Mammary epithelial cell (primary cell): ENCODE measurements around the gene NR2C2AP.

Source experiments
- EZH2 ChIP-seq: IDR thresholded peaks from 2 replicates; pipeline ENCODE4 v1.6.1; 2012; ENCODE audit warnings: low read length, inconsistent platforms, borderline replicate concordance
- TF ChIP-seq, protein P1 (sequence below), 2 donors: IDR thresholded peaks in 1 of 2; conservative IDR thresholded peaks in 1 of 2; 2 replicates each; pipeline ENCODE4 v1.5.1; 2011 to 2012; ENCODE audit warnings: inconsistent platforms in 2 of 2, low read length in 2 of 2, mild to moderate bottlenecking in 2 of 2, control low read depth in 1 of 2, low read depth in 1 of 2; ENCODE audit not compliant: insufficient read depth in 1 of 2; ENCODE audit errors: extremely low read depth in 1 of 2

DNA sequence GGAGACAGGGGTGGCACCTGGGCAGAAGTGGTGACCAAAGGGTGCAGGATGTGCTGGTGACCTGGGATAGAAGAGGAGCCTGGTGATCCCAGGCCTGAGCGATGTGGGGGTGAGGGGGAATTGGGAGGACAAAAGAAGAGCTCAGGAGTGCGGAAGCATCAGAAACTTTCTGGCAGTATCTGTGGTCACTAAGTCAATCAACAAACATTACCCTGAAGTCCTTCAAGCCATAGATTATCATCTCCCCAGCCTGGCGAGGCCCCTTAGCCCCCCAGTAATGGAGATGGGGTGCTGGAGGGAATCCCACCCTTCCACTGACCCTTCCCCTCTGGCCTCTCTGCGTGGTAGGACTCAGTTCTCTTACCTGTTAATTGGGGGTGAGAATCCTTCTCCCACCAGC, 43.7 kb downstream of the NR2C2AP start:
- TF ChIP-seq, protein P1, sequence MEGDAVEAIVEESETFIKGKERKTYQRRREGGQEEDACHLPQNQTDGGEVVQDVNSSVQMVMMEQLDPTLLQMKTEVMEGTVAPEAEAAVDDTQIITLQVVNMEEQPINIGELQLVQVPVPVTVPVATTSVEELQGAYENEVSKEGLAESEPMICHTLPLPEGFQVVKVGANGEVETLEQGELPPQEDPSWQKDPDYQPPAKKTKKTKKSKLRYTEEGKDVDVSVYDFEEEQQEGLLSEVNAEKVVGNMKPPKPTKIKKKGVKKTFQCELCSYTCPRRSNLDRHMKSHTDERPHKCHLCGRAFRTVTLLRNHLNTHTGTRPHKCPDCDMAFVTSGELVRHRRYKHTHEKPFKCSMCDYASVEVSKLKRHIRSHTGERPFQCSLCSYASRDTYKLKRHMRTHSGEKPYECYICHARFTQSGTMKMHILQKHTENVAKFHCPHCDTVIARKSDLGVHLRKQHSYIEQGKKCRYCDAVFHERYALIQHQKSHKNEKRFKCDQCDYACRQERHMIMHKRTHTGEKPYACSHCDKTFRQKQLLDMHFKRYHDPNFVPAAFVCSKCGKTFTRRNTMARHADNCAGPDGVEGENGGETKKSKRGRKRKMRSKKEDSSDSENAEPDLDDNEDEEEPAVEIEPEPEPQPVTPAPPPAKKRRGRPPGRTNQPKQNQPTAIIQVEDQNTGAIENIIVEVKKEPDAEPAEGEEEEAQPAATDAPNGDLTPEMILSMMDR (conservative IDR thresholded peaks at IDR 0.05 in 1 of 2, IDR thresholded peaks at IDR 0.05 in 1 of 2; ENCODE audit: extremely low read depth in 1 of 2, insufficient read depth in 1 of 2, low read depth in 1 of 2, low read length in 2 of 2): no peak
- no peak for TF ChIP-seq EZH2
